DOHH2 (cell line): Measurements from ENCODE around the gene WFIKKN2.

Experiments used
- H3F3A ChIP-seq: fragments of 200-600 bp; sonication (generic), shearing (Covaris generic); 2 replicates; pipeline ENCODE4 v1.6.0; 2016; ENCODE audit warnings: antibody characterized with exemption, mild to moderate bottlenecking; ENCODE audit not compliant: control insufficient read depth, insufficient read depth
- H3K27ac ChIP-seq: fragments of 200-600 bp; sonication (generic); 2 replicates; pipeline ENCODE4 v1.5.1; 2014; ENCODE audit warnings: low read depth, mild to moderate bottlenecking, low read length, moderate library complexity
- H3K27me3 ChIP-seq: fragments of 200-600 bp; sonication (generic); 2 replicates; pipeline ENCODE4 v1.6.1; 2014; ENCODE audit warnings: mild to moderate bottlenecking, low read length, mixed read lengths; ENCODE audit not compliant: control insufficient read depth
- H3K36me3 ChIP-seq: fragments of 200-600 bp; sonication (generic); 2 replicates; pipeline ENCODE4 v1.6.1; 2014; ENCODE audit warnings: mild to moderate bottlenecking, low read length, moderate library complexity, mixed read lengths; ENCODE audit not compliant: control insufficient read depth
- H3K4me1 ChIP-seq: fragments of 200-600 bp; sonication (generic); 2 replicates; pipeline ENCODE4 v1.6.1; 2014; ENCODE audit warnings: mild to moderate bottlenecking, low read length, mixed read lengths; ENCODE audit not compliant: control insufficient read depth
- H3K4me2 ChIP-seq: fragments of 200-600 bp; sonication (generic); 2 replicates; pipeline ENCODE4 v1.6.0; 2014; ENCODE audit warnings: mild to moderate bottlenecking, low read length, moderate library complexity
- H3K4me3 ChIP-seq: fragments of 200-600 bp; sonication (generic); 2 replicates; pipeline ENCODE4 v1.5.1; 2014; ENCODE audit warnings: mild to moderate bottlenecking, low read length, mixed read lengths
- H3K79me2 ChIP-seq: fragments of 200-600 bp; sonication (generic); 2 replicates; pipeline ENCODE4 v1.6.1; 2014; ENCODE audit warnings: mild to moderate bottlenecking, low read length, mixed read lengths; ENCODE audit not compliant: control insufficient read depth
- H3K9me2 ChIP-seq: fragments of 200-600 bp; sonication (generic); replicated peaks from 2 replicates; pipeline ENCODE4 v1.6.1; 2014; ENCODE audit warnings: mild to moderate bottlenecking, low read length, mixed read lengths; ENCODE audit not compliant: control insufficient read depth
- H3K9me3 ChIP-seq: fragments of 200-600 bp; sonication (generic); 2 replicates; pipeline ENCODE4 v1.6.1; 2014; ENCODE audit warnings: antibody characterized with exemption, low read length, mixed read lengths; ENCODE audit not compliant: control insufficient read depth, insufficient read depth
- H4K20me1 ChIP-seq: fragments of 200-600 bp; sonication (generic); 2 replicates; pipeline ENCODE4 v1.6.0; 2014; ENCODE audit warnings: low read depth, mild to moderate bottlenecking, antibody characterized with exemption, low read length, moderate library complexity; ENCODE audit not compliant: control insufficient read depth, insufficient read depth
- EZH2phosphoT487 ChIP-seq: fragments of 200-600 bp; sonication (generic); IDR thresholded peaks from 2 replicates; pipeline ENCODE4 v1.6.1; 2017; ENCODE audit warnings: borderline replicate concordance, mild to moderate bottlenecking, antibody characterized with exemption, low read length, moderate library complexity, mixed read lengths
- TF ChIP-seq, protein P1 (sequence below): fragments of 200-600 bp; sonication (generic); IDR thresholded peaks from one replicate; pipeline ENCODE4 v1.5.1; 2014; ENCODE audit warnings: antibody characterized with exemption, mild to moderate bottlenecking, low read depth, low read length; ENCODE audit not compliant: poor library complexity, severe bottlenecking

WFIKKN2 gene

GRCh38 chr17:50868602-50869001 lies 33.2 kb downstream of the WFIKKN2 start:
- peaks cover 6% of the 10 kb centered on the region for H3K36me3 ChIP-seq
- H3K27ac ChIP-seq: no peak overlapping the region
- H3K79me2 ChIP-seq: peaks cover 37% of the 10 kb centered on the region
- peaks cover 40% of the 10 kb centered on the region for H3K4me1 ChIP-seq
- no peak for TF ChIP-seq EZH2phosphoT487
- TF ChIP-seq, protein P1, sequence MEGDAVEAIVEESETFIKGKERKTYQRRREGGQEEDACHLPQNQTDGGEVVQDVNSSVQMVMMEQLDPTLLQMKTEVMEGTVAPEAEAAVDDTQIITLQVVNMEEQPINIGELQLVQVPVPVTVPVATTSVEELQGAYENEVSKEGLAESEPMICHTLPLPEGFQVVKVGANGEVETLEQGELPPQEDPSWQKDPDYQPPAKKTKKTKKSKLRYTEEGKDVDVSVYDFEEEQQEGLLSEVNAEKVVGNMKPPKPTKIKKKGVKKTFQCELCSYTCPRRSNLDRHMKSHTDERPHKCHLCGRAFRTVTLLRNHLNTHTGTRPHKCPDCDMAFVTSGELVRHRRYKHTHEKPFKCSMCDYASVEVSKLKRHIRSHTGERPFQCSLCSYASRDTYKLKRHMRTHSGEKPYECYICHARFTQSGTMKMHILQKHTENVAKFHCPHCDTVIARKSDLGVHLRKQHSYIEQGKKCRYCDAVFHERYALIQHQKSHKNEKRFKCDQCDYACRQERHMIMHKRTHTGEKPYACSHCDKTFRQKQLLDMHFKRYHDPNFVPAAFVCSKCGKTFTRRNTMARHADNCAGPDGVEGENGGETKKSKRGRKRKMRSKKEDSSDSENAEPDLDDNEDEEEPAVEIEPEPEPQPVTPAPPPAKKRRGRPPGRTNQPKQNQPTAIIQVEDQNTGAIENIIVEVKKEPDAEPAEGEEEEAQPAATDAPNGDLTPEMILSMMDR: no peak
- H3K9me2 ChIP-seq: no peaks in the 10 kb centered on the region
- peak overlapping the region; percentile 96 for H3K4me3 ChIP-seq
- peaks cover 3% of the 10 kb centered on the region for H3F3A ChIP-seq
- no peaks in the 10 kb centered on the region for H3K9me3 ChIP-seq
- peak overlapping the region; percentile 99 for H3K4me2 ChIP-seq
- H4K20me1 ChIP-seq: peaks cover 10% of the 10 kb centered on the region
- no peaks in the 10 kb centered on the region for H3K27me3 ChIP-seq

- Histone ChIP-seq H3K9me2 (no peaks in the 10 kb centered on the region), H3K79me2 (peaks cover 12% of the 10 kb centered on the region), H3K27ac (no peak overlapping the region), H3K36me3 (peaks cover 3% of the 10 kb centered on the region; the same call in 1 of the 2 replicates), H3F3A (peaks cover 3% of the 10 kb centered on the region), H3K9me3 (no peaks in the 10 kb centered on the region), H3K4me2 (0 out of 2 replicates have a peak overlapping the region, but pooled peaks have one; percentile 15), H4K20me1 (no peaks in the 10 kb centered on the region), H3K4me1 (peaks cover 27% of the 10 kb centered on the region), H3K27me3 (no peaks in the 10 kb centered on the region), H3K4me3 (no peak overlapping the region)
- TF ChIP-seq EZH2phosphoT487: no peak
- TF ChIP-seq, protein P1: no peak
These were observed 36.0 kb downstream of the WFIKKN2 start for GRCh38 chr17:50871364-50871763.

- Histone ChIP-seq H3K27ac (no peak overlapping the region), H3K4me1 (peaks cover 27% of the 10 kb centered on the region), H4K20me1 (no peaks in the 10 kb centered on the region), H3K4me3 (no peak overlapping the region), H3K4me2 (no peak overlapping the region), H3K27me3 (no peaks in the 10 kb centered on the region), H3F3A (no peaks in the 10 kb centered on the region; the same call in 1 of the 2 replicates), H3K79me2 (peaks cover 12% of the 10 kb centered on the region), H3K9me2 (no peaks in the 10 kb centered on the region), H3K9me3 (no peaks in the 10 kb centered on the region), H3K36me3 (peaks cover 2% of the 10 kb centered on the region; the same call in 1 of the 2 replicates)
- TF ChIP-seq, protein P1: no peak
- no peak for TF ChIP-seq EZH2phosphoT487
These were observed 36.5 kb downstream of the WFIKKN2 start for GRCh38 chr17:50871898-50872297.
